Measurements from ENCODE around the gene ZFC3H1. TPM values are rescaled to one million over a fixed set of nuclear protein-coding genes. Genes with fewer than 3 reads are reported as not detected.
A peak's percentile ranks its signal among the peaks of the same experiment; 100 is the strongest.

ZFC3H1 gene
- total and polyA plus RNA-seq, 2 of the 13 experiments (the other 11 are each of a cell fraction or from before 2014, with no cell fraction given), result 17.1 to 38.3 TPM

DNA sequence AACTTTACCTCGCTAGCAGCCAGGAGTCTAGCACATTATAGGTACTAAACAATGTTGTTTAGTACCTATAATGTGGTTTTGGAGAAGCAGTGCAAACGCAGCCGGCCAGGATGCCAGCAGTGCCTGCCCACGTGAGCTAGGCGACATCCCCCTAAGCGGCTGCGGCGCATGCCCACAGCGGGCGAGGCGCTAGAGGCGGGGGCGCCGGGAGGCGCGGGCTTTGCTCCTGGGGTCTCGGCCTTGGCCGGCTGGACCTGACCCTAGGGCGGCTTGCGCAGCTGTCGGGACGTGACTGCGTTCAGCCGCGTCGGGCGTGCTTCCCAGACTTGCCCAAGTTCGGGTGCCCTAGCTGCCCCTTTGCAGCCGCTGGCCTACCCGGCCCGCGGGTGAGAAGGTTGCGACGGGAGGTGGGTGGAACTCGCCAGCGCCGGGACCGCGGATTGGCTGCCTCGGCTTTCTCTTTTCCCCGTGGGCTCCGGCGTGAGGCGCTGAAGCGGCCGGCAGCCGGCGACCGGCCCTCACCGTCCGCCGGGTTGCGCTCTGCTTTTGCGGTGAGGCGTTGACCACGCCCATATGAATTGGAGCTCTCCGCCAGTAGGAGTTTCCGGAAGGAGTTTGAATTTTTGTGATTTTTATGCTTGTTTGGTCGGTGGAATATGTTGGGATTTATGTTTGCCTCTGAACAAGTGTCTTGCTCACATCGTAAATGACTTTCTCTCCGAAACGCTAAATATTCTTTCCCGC is 22.4 kb upstream of the ZFC3H1 start, which contains the start of gene TMEM19 (continued):
- TF ChIP-seq MXI1 (IDR thresholded peaks at IDR 0.05; ENCODE audit: borderline replicate concordance, low read depth, low read length) (0 out of 3 replicates have a peak, but pooled peaks have one; percentile 63), CCDC6 (CRISPR knock-in tag; IDR thresholded peaks at IDR 0.05) (peak; percentile 95), NCOR1 (IDR thresholded peaks at IDR 0.05; ENCODE audit: borderline replicate concordance, low read length) (0 out of 2 replicates have a peak, but pooled peaks have one; percentile 53), ZNF720 (CRISPR knock-in tag; IDR thresholded peaks at IDR 0.05) (no peak), NRL (CRISPR knock-in tag; IDR thresholded peaks at IDR 0.05; ENCODE audit: borderline replicate concordance) (peak; percentile 94), MTA3 (CRISPR knock-in tag; IDR thresholded peaks at IDR 0.05) (no peak), KMT2B (CRISPR knock-in tag; IDR thresholded peaks at IDR 0.05) (peak; percentile 91), ZNF766 (CRISPR knock-in tag; IDR thresholded peaks at IDR 0.05; ENCODE audit: borderline replicate concordance) (peak; percentile 68; the same call in 1 of the 2 replicates), ZNF782 (CRISPR knock-in tag; IDR thresholded peaks at IDR 0.05; ENCODE audit: borderline replicate concordance) (peak; percentile 77; the same call in 1 of the 2 replicates)
- TF ChIP-seq, protein P1, sequence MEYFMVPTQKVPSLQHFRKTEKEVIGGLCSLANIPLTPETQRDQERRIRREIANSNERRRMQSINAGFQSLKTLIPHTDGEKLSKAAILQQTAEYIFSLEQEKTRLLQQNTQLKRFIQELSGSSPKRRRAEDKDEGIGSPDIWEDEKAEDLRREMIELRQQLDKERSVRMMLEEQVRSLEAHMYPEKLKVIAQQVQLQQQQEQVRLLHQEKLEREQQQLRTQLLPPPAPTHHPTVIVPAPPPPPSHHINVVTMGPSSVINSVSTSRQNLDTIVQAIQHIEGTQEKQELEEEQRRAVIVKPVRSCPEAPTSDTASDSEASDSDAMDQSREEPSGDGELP (IDR thresholded peaks at IDR 0.05; ENCODE audit: borderline replicate concordance, low read depth), result peak; percentile 73; the same call in 1 of the 2 replicates
- TF ChIP-seq, protein P2, sequence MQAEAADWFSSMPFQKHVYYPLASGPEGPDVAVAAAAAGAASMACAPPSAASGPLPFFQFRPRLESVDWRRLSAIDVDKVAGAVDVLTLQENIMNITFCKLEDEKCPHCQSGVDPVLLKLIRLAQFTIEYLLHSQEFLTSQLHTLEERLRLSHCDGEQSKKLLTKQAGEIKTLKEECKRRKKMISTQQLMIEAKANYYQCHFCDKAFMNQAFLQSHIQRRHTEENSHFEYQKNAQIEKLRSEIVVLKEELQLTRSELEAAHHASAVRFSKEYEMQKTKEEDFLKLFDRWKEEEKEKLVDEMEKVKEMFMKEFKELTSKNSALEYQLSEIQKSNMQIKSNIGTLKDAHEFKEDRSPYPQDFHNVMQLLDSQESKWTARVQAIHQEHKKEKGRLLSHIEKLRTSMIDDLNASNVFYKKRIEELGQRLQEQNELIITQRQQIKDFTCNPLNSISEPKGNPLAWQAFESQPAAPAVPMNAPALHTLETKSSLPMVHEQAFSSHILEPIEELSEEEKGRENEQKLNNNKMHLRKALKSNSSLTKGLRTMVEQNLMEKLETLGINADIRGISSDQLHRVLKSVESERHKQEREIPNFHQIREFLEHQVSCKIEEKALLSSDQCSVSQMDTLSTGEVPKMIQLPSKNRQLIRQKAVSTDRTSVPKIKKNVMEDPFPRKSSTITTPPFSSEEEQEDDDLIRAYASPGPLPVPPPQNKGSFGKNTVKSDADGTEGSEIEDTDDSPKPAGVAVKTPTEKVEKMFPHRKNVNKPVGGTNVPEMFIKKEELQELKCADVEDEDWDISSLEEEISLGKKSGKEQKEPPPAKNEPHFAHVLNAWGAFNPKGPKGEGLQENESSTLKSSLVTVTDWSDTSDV (CRISPR knock-in tag; IDR thresholded peaks at IDR 0.05), result peak; percentile 78; the same call in 1 of the 2 replicates
- TF ChIP-seq, protein P3, sequence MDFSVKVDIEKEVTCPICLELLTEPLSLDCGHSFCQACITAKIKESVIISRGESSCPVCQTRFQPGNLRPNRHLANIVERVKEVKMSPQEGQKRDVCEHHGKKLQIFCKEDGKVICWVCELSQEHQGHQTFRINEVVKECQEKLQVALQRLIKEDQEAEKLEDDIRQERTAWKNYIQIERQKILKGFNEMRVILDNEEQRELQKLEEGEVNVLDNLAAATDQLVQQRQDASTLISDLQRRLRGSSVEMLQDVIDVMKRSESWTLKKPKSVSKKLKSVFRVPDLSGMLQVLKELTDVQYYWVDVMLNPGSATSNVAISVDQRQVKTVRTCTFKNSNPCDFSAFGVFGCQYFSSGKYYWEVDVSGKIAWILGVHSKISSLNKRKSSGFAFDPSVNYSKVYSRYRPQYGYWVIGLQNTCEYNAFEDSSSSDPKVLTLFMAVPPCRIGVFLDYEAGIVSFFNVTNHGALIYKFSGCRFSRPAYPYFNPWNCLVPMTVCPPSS (IDR thresholded peaks at IDR 0.05), result no peak
- TF ChIP-seq, protein P4, sequence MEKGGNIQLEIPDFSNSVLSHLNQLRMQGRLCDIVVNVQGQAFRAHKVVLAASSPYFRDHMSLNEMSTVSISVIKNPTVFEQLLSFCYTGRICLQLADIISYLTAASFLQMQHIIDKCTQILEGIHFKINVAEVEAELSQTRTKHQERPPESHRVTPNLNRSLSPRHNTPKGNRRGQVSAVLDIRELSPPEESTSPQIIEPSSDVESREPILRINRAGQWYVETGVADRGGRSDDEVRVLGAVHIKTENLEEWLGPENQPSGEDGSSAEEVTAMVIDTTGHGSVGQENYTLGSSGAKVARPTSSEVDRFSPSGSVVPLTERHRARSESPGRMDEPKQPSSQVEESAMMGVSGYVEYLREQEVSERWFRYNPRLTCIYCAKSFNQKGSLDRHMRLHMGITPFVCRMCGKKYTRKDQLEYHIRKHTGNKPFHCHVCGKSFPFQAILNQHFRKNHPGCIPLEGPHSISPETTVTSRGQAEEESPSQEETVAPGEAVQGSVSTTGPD (CRISPR knock-in tag; IDR thresholded peaks at IDR 0.05), result no peak
- TF ChIP-seq, protein P5, sequence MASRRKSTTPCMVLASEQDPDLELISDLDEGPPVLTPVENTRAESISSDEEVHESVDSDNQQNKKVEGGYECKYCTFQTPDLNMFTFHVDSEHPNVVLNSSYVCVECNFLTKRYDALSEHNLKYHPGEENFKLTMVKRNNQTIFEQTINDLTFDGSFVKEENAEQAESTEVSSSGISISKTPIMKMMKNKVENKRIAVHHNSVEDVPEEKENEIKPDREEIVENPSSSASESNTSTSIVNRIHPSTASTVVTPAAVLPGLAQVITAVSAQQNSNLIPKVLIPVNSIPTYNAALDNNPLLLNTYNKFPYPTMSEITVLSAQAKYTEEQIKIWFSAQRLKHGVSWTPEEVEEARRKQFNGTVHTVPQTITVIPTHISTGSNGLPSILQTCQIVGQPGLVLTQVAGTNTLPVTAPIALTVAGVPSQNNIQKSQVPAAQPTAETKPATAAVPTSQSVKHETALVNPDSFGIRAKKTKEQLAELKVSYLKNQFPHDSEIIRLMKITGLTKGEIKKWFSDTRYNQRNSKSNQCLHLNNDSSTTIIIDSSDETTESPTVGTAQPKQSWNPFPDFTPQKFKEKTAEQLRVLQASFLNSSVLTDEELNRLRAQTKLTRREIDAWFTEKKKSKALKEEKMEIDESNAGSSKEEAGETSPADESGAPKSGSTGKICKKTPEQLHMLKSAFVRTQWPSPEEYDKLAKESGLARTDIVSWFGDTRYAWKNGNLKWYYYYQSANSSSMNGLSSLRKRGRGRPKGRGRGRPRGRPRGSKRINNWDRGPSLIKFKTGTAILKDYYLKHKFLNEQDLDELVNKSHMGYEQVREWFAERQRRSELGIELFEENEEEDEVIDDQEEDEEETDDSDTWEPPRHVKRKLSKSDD (CRISPR knock-in tag; IDR thresholded peaks at IDR 0.05; ENCODE audit: low read depth), result peak; percentile 83
- TF ChIP-seq, protein P6, sequence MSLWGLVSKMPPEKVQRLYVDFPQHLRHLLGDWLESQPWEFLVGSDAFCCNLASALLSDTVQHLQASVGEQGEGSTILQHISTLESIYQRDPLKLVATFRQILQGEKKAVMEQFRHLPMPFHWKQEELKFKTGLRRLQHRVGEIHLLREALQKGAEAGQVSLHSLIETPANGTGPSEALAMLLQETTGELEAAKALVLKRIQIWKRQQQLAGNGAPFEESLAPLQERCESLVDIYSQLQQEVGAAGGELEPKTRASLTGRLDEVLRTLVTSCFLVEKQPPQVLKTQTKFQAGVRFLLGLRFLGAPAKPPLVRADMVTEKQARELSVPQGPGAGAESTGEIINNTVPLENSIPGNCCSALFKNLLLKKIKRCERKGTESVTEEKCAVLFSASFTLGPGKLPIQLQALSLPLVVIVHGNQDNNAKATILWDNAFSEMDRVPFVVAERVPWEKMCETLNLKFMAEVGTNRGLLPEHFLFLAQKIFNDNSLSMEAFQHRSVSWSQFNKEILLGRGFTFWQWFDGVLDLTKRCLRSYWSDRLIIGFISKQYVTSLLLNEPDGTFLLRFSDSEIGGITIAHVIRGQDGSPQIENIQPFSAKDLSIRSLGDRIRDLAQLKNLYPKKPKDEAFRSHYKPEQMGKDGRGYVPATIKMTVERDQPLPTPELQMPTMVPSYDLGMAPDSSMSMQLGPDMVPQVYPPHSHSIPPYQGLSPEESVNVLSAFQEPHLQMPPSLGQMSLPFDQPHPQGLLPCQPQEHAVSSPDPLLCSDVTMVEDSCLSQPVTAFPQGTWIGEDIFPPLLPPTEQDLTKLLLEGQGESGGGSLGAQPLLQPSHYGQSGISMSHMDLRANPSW (CRISPR knock-in tag; IDR thresholded peaks at IDR 0.05; ENCODE audit: borderline replicate concordance), result peak; percentile 83; the same call in 1 of the 2 replicates

All from HepG2 (cell line).